GM10248 (cell line): ENCODE results near the gene NEMF.

ENCODE experiments used
- CTCF ChIA-PET: fragments of 300-600 bp; sonication (Branson Sonifier 250); formaldehyde crosslinking; extraction: SDS; loops from one replicate; lab custom pipeline; 2021; ENCODE audit warnings: antibody characterized with exemption; lab: Yijun Ruan, JAX
- POLR2A ChIA-PET: fragments of 350-650 bp; sonication (Branson Sonifier 250); formaldehyde crosslinking; extraction: SDS; loops from one replicate; lab custom pipeline; 2020; ENCODE audit warnings: antibody characterized with exemption; lab: Yijun Ruan, JAX
- DNase-seq: peaks from one replicate; pipeline ENCODE4 v3.0.0; 2012; ENCODE audit errors: extremely low spot score
- TF ChIP-seq, protein P1 (sequence below): IDR thresholded peaks from 2 replicates; pipeline ENCODE4 v1.5.1; 2012; ENCODE audit warnings: mild to moderate bottlenecking, low read depth; ENCODE audit errors: extremely low read depth, missing control alignments, control extremely low read depth

The NEMF gene

DNA sequence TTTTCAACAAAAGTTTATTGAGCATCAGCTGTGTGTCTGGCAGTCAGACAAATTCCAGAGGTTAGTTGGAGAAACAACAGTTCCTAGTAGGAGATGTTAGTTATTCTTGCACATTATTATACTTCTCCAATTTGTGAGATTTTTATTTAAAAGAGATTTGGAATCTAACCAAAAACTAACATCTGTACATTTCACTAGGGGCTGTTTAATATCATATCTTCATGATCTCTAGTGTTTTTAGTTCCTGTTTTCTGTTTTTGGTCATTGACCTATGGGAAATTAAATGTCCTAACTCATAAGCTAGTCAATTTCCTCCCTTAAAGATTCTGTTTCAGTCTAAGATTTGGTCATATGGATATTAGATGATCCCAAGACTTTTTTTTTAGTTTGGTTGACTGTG is 118.8 kb downstream of the NEMF start:
- POLR2A ChIA-PET: no interaction called here
- no peak for DNase-seq
- TF ChIP-seq, protein P1, sequence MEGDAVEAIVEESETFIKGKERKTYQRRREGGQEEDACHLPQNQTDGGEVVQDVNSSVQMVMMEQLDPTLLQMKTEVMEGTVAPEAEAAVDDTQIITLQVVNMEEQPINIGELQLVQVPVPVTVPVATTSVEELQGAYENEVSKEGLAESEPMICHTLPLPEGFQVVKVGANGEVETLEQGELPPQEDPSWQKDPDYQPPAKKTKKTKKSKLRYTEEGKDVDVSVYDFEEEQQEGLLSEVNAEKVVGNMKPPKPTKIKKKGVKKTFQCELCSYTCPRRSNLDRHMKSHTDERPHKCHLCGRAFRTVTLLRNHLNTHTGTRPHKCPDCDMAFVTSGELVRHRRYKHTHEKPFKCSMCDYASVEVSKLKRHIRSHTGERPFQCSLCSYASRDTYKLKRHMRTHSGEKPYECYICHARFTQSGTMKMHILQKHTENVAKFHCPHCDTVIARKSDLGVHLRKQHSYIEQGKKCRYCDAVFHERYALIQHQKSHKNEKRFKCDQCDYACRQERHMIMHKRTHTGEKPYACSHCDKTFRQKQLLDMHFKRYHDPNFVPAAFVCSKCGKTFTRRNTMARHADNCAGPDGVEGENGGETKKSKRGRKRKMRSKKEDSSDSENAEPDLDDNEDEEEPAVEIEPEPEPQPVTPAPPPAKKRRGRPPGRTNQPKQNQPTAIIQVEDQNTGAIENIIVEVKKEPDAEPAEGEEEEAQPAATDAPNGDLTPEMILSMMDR: no peak
- CTCF ChIA-PET: interaction anchor here (1.1 kb wide), 1 partner anchor 14 kb away, joined by 3 read pairs; no protein-coding TSS in a partner anchor

- POLR2A ChIA-PET: interaction anchor here (0.7 kb wide), 1 partner anchor 295 kb away, joined by 3 read pairs; no protein-coding TSS in a partner anchor
- TF ChIP-seq, protein P1: no peak
- DNase-seq: no peak
- CTCF ChIA-PET: no interaction called here
Observed at GRCh38 chr14:49732896-49733295, 119.7 kb downstream of the NEMF start.
